K562 treated with DMSO at 1 percent for 4 hours (cell line): ENCODE measurements around the gene MEI4. TPM values are rescaled to one million over a fixed set of nuclear protein-coding genes. Genes with fewer than 3 reads are reported as not detected.

ENCODE experiments used
- total RNA-seq: library from RNA; unstranded; fragments of 300-600 nt; gene quantifications from 2 replicates; pipeline ENCODE4 v1.2.3, GENCODE V29; 2022; ENCODE audit not compliant: insufficient read depth

MEI4 gene, protein sequence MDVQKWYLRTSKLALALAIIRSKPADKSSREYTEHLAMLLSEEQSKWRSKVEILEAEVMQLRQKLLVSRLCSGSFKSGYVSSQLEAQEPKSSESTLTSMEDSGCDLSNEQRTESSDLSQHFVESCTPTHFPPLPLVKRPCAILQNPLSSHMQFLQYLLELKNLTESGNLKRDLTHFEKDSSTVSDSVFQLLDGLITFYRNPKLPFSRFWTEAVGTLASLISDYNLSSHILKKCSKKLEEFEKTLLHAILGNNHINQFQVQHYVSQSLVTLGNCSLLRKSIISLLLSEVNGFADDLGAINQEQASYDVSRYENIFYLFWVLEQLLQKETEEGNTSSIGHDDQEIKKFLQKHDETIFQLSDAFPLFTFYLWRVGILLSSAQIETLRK
- total RNA-seq, result not detected in 2 replicates

DNA sequence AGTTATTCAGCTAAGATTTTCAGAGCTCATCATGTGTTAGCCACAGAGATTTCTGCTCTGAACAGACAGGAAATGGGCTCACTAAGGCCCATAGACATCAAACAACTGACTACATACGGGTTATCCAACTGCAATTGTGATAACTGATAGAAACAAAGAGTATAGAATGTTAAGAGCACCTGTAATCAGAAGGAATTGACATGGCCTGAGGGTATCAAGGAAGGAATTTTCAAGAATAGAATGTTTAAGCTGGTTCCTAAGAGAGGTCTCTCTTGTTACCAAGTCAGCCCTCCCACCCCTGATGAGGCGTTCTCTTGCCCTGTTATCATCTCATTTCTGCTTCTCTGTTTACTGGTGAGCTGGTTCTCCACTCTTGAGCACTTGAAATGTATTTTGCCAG is at the start of gene MEI4:
Gene MEI4, plus strand, starts transcription at position 301 of the 400 bp plus-strand sequence. CDS start 37,633 bp downstream, outside the sequence.

Other genes with a start within 250 kb of the MEI4 start
- not detected in 2 replicates for gene HTR1B, start 189.5 kb upstream of the MEI4 start, total RNA-seq